Colonic mucosa (tissue), 4 donors: ENCODE measurements around the gene NUP210L. TPM values are rescaled to one million over a fixed set of nuclear protein-coding genes. Genes with fewer than 3 reads are reported as not detected.
A peak's percentile ranks its signal among the peaks of the same experiment; 100 is the strongest.

Experiments
- DNase-seq: peaks from one replicate; pipeline ENCODE4 v3.0.0-alpha.2; 2020
- H3K27ac ChIP-seq: fragments of 200-600 bp; one replicate; pipeline ENCODE4 v1.8.0; 2021
- H3K27me3 ChIP-seq: fragments of 200-600 bp; one replicate; pipeline ENCODE4 v1.8.0; 2021
- H3K36me3 ChIP-seq: fragments of 200-600 bp; one replicate; pipeline ENCODE4 v1.8.0; 2021
- H3K4me1 ChIP-seq: fragments of 200-600 bp; one replicate; pipeline ENCODE4 v1.8.0; 2021; ENCODE audit warnings: mild to moderate bottlenecking
- H3K4me3 ChIP-seq: fragments of 200-600 bp; one replicate; pipeline ENCODE4 v1.8.0; 2021
- H3K9ac ChIP-seq, 2 donors: one replicate each; pipeline ENCODE4 v1.7.0; 2013; ENCODE audit warnings: control low read depth in 2 of 2, low read depth in 2 of 2, low read length in 2 of 2
- H3K9me3 ChIP-seq: fragments of 200-600 bp; one replicate; pipeline ENCODE4 v1.8.0; 2021
- intact Hi-C: fragments of 100-400 bp; cut with DNase I; formaldehyde crosslinking; loops from one replicate; pipeline ENCODE4 v1.14.1; 2022
- total RNA-seq, 2 donors: library from RNA; stranded (reverse); fragmentation: NEBNext Ultra II Directional in 1 of 2; extraction: Animal tissue kit (Norgen Biotek cat#: 25700) in 1 of 2; gene quantifications; one replicate each; pipeline ENCODE4 v1.2.1, GENCODE V29; 2021
- TF ChIP-seq, protein P1 (sequence below): fragments of 200-600 bp; IDR thresholded peaks from one replicate; pipeline ENCODE4 v1.8.0; 2022; ENCODE audit warnings: antibody characterized with exemption, mild to moderate bottlenecking
- donor health status: healthy.
- donor health status: DM: no; HTN: no; CAD: no.
- donor health status: DM: no; HTN: no; CAD: no.

NUP210L gene
- total RNA-seq, 2 donors from 2014 or later = 0.10 to 0.11 TPM

DNA sequence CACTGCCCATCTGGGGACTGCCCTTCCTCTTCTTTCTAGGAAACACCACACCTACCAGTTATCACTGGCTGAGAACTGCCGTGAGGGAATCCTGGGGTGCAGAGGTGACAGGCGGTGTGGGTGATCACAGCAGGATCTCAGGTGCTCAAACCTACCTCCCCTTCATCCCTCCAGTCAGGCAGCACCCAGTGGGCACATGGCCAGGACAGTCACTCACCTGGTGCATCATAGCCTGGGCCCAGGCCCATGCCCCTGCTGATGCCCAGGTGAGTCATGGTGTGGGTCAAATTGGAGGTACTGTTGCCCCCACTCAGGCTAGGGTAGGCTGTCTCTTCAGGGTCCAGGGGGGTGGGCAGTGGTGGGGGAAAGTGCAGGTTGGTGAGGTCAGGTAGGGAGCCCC, 203.1 kb downstream of the NUP210L start:
- TF ChIP-seq, protein P1, sequence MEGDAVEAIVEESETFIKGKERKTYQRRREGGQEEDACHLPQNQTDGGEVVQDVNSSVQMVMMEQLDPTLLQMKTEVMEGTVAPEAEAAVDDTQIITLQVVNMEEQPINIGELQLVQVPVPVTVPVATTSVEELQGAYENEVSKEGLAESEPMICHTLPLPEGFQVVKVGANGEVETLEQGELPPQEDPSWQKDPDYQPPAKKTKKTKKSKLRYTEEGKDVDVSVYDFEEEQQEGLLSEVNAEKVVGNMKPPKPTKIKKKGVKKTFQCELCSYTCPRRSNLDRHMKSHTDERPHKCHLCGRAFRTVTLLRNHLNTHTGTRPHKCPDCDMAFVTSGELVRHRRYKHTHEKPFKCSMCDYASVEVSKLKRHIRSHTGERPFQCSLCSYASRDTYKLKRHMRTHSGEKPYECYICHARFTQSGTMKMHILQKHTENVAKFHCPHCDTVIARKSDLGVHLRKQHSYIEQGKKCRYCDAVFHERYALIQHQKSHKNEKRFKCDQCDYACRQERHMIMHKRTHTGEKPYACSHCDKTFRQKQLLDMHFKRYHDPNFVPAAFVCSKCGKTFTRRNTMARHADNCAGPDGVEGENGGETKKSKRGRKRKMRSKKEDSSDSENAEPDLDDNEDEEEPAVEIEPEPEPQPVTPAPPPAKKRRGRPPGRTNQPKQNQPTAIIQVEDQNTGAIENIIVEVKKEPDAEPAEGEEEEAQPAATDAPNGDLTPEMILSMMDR = no peak
- no peak for DNase-seq
- Histone ChIP-seq H3K27ac (no peak overlapping the region), H3K4me1 (peaks cover 3% of the 10 kb centered on the region), H3K36me3 (peaks cover 5% of the 10 kb centered on the region), H3K9me3 (no peaks in the 10 kb centered on the region), H3K4me3 (no peak overlapping the region), H3K9ac (no peak overlapping the region), H3K27me3 (no peaks in the 10 kb centered on the region)
- intact Hi-C loops = no loop called here

DNA sequence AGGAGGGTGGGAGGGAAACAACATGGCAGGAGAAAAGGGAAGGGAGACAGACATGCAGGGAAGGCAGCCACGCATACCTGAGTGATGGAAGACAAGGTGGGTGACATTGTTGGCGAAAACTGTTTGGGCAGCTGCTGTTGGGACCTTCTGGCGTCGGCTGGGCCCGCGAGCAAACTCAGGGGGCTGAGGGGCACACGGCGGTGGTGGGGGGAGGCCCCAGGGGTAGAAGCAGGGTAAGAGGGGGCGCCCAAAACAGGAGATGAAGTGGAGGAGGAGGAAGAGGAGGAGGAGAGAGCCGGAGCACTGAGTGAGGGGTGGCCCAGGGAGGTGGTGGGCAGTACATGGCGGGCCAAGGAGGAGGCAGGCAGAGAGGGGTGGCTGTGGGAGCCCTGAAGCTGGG, 203.7 kb downstream of the NUP210L start:
- TF ChIP-seq, protein P1 = no peak
- no peak overlapping the region for H3K27ac ChIP-seq
- peaks cover 4% of the 10 kb centered on the region for H3K4me1 ChIP-seq
- H3K9me3 ChIP-seq = no peaks in the 10 kb centered on the region
- DNase-seq = no peak
- no peak overlapping the region for H3K4me3 ChIP-seq
- intact Hi-C loops = no loop called here
- H3K9ac ChIP-seq = no peak overlapping the region
- H3K36me3 ChIP-seq = peaks cover 5% of the 10 kb centered on the region
- no peaks in the 10 kb centered on the region for H3K27me3 ChIP-seq

- no peaks in the 10 kb centered on the region for H3K9me3 ChIP-seq
- TF ChIP-seq, protein P1 = peak; percentile 93
- intact Hi-C loops = loop anchor here (2.0 kb wide), 1 partner anchor 126 kb away; no protein-coding TSS in a partner anchor
- peak within 1 kb of the TSS; percentile 96 for H3K27ac ChIP-seq
- DNase-seq = peak; percentile 85
- H3K9ac ChIP-seq = peak within 1 kb of the TSS; percentile 90 to 98
- no peaks in the 10 kb centered on the region for H3K36me3 ChIP-seq
- peaks cover 9% of the 10 kb centered on the region for H3K4me1 ChIP-seq
- peak within 1 kb of the TSS; percentile 93 for H3K4me3 ChIP-seq
- H3K27me3 ChIP-seq = no peaks in the 10 kb centered on the region
These were observed 208.1 kb downstream of the NUP210L start, which contains the start of gene DENND4B for GRCh38 chr1:153946622-153947241. Gene DENND4B (minus strand): TSS chr1:153946718. CDS start chr1:153944374, 2,344 bp downstream.

DNA sequence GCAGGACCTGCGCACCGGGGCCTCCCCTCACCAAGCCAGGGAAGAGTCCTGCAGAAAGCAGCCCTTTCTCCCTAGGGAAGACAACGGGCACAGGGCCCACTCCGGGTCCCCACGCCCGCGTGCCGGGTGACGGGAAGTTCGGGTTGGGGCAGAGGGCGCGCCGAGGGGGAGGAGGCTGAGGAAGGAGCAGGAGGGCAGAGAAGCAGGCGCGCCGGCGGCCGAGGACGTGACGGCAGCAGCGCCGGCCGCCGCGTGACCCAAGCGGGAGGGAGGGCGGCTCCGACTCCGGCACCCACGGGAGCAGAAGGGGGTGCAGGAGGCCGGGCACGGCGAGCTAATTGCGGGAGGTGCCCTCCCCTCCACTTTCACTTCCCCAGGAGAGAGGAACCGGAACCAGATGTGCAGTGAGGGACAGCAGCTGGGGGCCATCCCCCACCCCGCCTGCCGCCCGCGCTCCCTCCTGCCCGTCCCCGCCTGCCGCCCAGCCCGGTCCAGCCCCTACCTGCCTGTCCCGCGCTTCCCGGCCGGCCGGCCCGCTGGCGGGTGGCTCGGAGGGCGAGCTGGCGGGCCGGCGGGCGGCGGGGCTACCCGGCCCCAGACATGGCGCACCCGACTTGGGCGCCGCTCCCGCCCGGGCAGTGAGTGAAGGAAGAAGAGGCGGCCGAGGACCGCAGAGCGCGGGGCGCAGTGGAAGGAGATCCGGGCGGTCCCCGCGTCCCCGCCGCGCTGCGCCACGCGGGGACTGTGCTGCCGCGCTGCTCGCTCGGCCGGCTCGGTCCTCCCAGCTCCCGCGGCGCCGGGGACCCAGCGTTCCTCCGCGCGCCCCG, 208.9 kb downstream of the NUP210L start:
- peak; percentile 85 for DNase-seq
- Histone ChIP-seq H3K9me3 (no peaks in the 10 kb centered on the region), H3K27ac (peak overlapping the region; percentile 96), H3K36me3 (no peaks in the 10 kb centered on the region), H3K9ac (peak overlapping the region; percentile 90 to 98), H3K4me1 (peaks cover 9% of the 10 kb centered on the region), H3K27me3 (no peaks in the 10 kb centered on the region), H3K4me3 (peak overlapping the region; percentile 93)
- TF ChIP-seq, protein P1 = no peak
- intact Hi-C loops = loop anchor here (2.0 kb wide), 1 partner anchor 125 kb away; no protein-coding TSS in a partner anchor

DNA sequence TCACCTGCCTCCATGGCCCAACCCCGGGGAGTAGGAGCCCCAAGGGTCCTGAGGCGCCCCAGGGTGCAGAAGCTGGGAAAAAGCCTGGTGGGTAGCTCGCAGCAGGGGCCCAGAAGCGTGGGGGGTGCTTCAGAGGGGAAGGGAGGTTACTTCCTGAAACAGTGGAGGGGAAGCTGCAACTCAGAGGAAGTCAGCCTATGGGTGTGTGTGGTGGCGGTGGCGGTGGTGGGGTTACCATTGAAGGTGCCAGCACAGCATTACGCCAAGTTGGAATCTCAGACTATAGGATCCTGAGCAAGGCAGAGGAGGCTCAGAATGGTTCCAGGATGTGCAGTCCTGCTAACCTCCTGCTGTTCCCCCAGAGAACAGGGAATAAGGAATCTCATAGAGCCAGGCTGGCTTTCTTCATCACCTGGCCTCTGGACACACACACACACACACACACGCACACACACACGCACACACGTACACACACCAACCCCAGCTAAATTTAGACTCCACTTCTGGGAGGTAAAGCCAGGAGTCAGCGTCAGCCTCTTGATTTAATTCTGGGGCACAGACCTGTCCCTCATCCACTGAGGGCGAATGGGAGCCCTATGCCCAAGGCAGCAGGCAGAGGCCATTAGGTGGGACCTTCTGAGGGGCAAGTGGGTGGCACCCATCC, 209.6 kb downstream of the NUP210L start:
- TF ChIP-seq, protein P1 = no peak
- Histone ChIP-seq H3K4me3 (peak overlapping the region; percentile 93), H3K4me1 (peaks cover 9% of the 10 kb centered on the region), H3K9ac (peak overlapping the region; percentile 90 to 98), H3K27me3 (no peaks in the 10 kb centered on the region), H3K36me3 (no peaks in the 10 kb centered on the region), H3K27ac (peak overlapping the region; percentile 96), H3K9me3 (no peaks in the 10 kb centered on the region)
- peak; percentile 63 for DNase-seq
- intact Hi-C loops = no loop called here
